A673 (cell line): ENCODE results near the gene EBLN1. TPM values are rescaled to one million over a fixed set of nuclear protein-coding genes. Genes with fewer than 3 reads are reported as not detected.

Experiments used
- BruUV-seq: library from RNA; stranded (reverse); fragments of 400-500 nt; replicated peaks from 2 replicates; lab custom pipeline; 2021; lab: Mats Ljungman, UMichigan
- CTCF ChIA-PET: fragments of 300-600 bp; sonication (Branson Sonifier 250); formaldehyde crosslinking; loops from one replicate; lab custom pipeline; 2022; ENCODE audit warnings: antibody characterized with exemption; lab: Charles Lee
- POLR2A ChIA-PET: fragments of 300-600 bp; sonication (Branson Sonifier 250); formaldehyde crosslinking; loops from one replicate; lab custom pipeline; 2022; ENCODE audit warnings: antibody characterized with exemption; ENCODE audit not compliant: low non-redundant PET; lab: Charles Lee
- DNase-seq: peaks from one replicate; pipeline ENCODE4 v3.0.0-alpha.2; 2015; ENCODE audit warnings: low spot score
- H3K27ac ChIP-seq: fragments of 200-600 bp; sonication (generic); 2 replicates; pipeline ENCODE4 v1.5.1; 2016; ENCODE audit warnings: mixed run types, low read depth, mild to moderate bottlenecking, mixed read lengths, antibody characterized with exemption, low read length; ENCODE audit not compliant: poor library complexity, severe bottlenecking
- H3K27me3 ChIP-seq: fragments of 200-600 bp; sonication (generic); replicated peaks from 2 replicates; pipeline ENCODE4 v1.6.1; 2017; ENCODE audit warnings: mixed run types, low read depth, mild to moderate bottlenecking, mixed read lengths, antibody characterized with exemption, low read length; ENCODE audit not compliant: insufficient read depth, poor library complexity
- H3K36me3 ChIP-seq: fragments of 200-600 bp; sonication (generic); 2 replicates; pipeline ENCODE4 v1.6.1; 2016; ENCODE audit warnings: mixed run types, mild to moderate bottlenecking, mixed read lengths, antibody characterized with exemption, low read length; ENCODE audit not compliant: insufficient read depth, poor library complexity, severe bottlenecking
- H3K4me1 ChIP-seq: fragments of 200-600 bp; sonication (generic); 2 replicates; pipeline ENCODE4 v1.6.1; 2017; ENCODE audit warnings: mixed run types, mild to moderate bottlenecking, mixed read lengths, antibody characterized with exemption, low read length; ENCODE audit not compliant: insufficient read depth, poor library complexity, severe bottlenecking
- H3K4me3 ChIP-seq: fragments of 200-600 bp; sonication (generic); 2 replicates; pipeline ENCODE4 v1.5.1; 2016; ENCODE audit warnings: low read depth, mixed run types, mild to moderate bottlenecking, mixed read lengths, low read length; ENCODE audit not compliant: poor library complexity, severe bottlenecking
- H3K9me3 ChIP-seq: fragments of 200-600 bp; sonication (generic); 2 replicates; pipeline ENCODE4 v1.6.1; 2016; ENCODE audit warnings: mixed run types, low read depth, mild to moderate bottlenecking, mixed read lengths, antibody characterized with exemption, low read length; ENCODE audit not compliant: poor library complexity, severe bottlenecking
- EZH2 ChIP-seq: fragments of 200-600 bp; sonication (generic); IDR thresholded peaks from 2 replicates; pipeline ENCODE4 v1.6.1; 2017; ENCODE audit warnings: borderline replicate concordance, low read depth, mild to moderate bottlenecking, mixed read lengths, antibody characterized with exemption, low read length; ENCODE audit not compliant: poor library complexity, severe bottlenecking
- intact Hi-C: fragments of 100-400 bp; cut with micrococcal nuclease; formaldehyde crosslinking; loops from one replicate; pipeline ENCODE4 v1.10.0; 2022; ENCODE audit not compliant: unreplicated experiment
- total RNA-seq: library from RNA; stranded (reverse); gene quantifications from 2 replicates; pipeline ENCODE4 v1.2.3, GENCODE V29; 2021
- TF ChIP-seq, protein P1 (sequence below): fragments of 300-800, 200-600 bp; sonication (generic); conservative IDR thresholded peaks from 2 replicates; pipeline ENCODE4 v1.5.1; 2017; ENCODE audit warnings: low read depth, mild to moderate bottlenecking, antibody characterized with exemption, low read length, moderate library complexity, mixed read lengths

EBLN1 gene
- total RNA-seq, 1 experiment from 2014 or later = not detected

DNA sequence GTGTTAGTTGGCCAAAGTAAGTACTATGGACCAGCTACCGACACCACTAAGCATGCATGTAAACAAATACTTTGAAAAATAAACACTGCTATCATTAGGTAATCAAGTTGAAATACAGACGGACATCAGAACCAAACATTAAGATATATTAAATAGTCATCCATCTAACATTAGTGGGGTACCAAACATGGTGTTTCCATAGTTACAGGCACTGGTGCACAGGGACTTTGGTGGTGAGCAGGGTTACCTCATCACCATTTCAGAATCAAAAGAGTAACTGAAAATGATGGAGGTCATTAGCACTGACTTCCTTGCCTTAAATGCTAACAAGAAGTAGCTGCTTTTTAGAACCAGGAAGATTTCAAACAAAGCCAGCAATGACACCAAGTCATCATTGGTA, 23.9 kb downstream of the EBLN1 start:
- CTCF ChIA-PET = no interaction called here
- H3K4me1 ChIP-seq = no peaks in the 10 kb centered on the region
- H3K9me3 ChIP-seq = no peaks in the 10 kb centered on the region
- H3K27me3 ChIP-seq = no peaks in the 10 kb centered on the region
- POLR2A ChIA-PET = no interaction called here
- no peak for DNase-seq
- TF ChIP-seq, protein P1, sequence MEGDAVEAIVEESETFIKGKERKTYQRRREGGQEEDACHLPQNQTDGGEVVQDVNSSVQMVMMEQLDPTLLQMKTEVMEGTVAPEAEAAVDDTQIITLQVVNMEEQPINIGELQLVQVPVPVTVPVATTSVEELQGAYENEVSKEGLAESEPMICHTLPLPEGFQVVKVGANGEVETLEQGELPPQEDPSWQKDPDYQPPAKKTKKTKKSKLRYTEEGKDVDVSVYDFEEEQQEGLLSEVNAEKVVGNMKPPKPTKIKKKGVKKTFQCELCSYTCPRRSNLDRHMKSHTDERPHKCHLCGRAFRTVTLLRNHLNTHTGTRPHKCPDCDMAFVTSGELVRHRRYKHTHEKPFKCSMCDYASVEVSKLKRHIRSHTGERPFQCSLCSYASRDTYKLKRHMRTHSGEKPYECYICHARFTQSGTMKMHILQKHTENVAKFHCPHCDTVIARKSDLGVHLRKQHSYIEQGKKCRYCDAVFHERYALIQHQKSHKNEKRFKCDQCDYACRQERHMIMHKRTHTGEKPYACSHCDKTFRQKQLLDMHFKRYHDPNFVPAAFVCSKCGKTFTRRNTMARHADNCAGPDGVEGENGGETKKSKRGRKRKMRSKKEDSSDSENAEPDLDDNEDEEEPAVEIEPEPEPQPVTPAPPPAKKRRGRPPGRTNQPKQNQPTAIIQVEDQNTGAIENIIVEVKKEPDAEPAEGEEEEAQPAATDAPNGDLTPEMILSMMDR = no peak
- TF ChIP-seq EZH2 = no peak
- no peak overlapping the region for H3K4me3 ChIP-seq
- H3K27ac ChIP-seq = no peak overlapping the region
- intact Hi-C loops = no loop called here
- H3K36me3 ChIP-seq = no peaks in the 10 kb centered on the region
- no TSS peak for BruUV-seq

DNA sequence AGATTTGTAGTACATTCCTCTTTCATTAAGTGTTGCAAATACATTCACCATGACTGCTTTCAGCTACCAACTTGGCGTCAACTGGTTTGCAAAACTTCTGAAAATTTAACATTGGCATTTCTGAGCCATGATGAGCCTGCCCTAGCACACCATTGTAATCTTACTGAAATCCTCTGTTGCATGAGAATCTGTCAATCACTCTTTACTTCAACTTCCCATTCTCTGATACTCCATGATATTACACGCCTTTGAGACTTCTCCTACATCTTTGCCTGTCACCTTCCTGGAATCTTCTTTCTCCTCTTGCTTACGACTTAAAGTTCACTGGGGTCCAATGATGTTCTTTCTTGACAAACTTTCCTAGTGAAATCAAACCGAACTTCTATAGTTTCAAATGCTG, 32.2 kb downstream of the EBLN1 start:
- DNase-seq = no peak
- Histone ChIP-seq H3K9me3 (peaks cover 9% of the 10 kb centered on the region), H3K36me3 (no peaks in the 10 kb centered on the region), H3K27ac (no peak overlapping the region), H3K4me3 (no peak overlapping the region), H3K27me3 (no peaks in the 10 kb centered on the region), H3K4me1 (no peaks in the 10 kb centered on the region)
- ChIA-PET CTCF (no interaction called here), POLR2A (no interaction called here)
- TF ChIP-seq, protein P1 = no peak
- no peak for TF ChIP-seq EZH2
- intact Hi-C loops = no loop called here
- BruUV-seq = no TSS peak

DNA sequence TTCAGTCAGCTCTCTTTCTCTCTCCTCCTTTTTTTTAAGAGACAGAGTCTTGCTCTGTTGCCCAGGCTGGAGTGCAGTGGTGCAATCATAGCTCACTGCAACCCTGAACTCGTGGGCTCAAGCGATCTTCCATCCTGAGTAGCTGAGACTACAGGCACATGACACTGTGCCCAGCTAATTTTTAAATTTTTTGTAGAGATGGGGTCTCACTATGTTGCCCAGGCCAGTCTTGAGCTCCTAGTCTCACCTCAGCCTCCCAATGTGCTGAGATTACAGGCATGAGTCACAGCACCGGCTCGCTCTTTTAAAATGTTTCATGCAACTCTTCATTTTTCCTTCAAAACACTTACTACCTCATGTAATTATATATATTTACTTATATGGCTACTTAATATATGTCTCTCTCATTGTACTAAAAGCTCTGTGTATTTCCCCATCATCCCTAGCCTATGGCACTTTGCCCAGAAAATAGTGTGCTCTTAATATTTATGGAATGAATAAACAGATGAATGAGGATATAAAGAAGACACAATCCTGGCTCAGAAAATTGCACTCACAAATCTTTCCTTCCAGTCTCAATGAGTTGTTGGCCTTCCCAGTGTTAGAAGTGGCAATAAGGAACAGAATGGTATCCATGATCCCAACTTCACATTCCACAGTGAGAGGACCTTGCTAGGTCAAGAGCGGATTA, 33.9 kb downstream of the EBLN1 start:
- peak; percentile 21 for DNase-seq
- no peak overlapping the region for H3K4me3 ChIP-seq
- H3K4me1 ChIP-seq = no peaks in the 10 kb centered on the region
- ChIA-PET POLR2A (no interaction called here), CTCF (no interaction called here)
- no TSS peak for BruUV-seq
- H3K36me3 ChIP-seq = no peaks in the 10 kb centered on the region
- no peaks in the 10 kb centered on the region for H3K27me3 ChIP-seq
- H3K9me3 ChIP-seq = peaks cover 9% of the 10 kb centered on the region
- H3K27ac ChIP-seq = no peak overlapping the region
- intact Hi-C loops = no loop called here
- no peak for TF ChIP-seq EZH2
- TF ChIP-seq, protein P1 = no peak
